Panc1 (cell line): ENCODE data around the gene NOL11. TPM values are rescaled to one million over a fixed set of nuclear protein-coding genes. Genes with fewer than 3 reads are reported as not detected.

Experiments
- ATAC-seq: fragments of 200-7000 bp; cut with Tn5 transposase; 2 replicates; pipeline ENCODE4 v1.9.1; 2020; ENCODE audit warnings: mild to moderate bottlenecking, moderate library complexity
- BruUV-seq: library from RNA; stranded (reverse); fragments of 400-500 nt; replicated peaks from 2 replicates; lab custom pipeline; 2021; lab: Mats Ljungman, UMichigan
- CTCF ChIA-PET: fragments of 300-600 bp; sonication (Branson Sonifier 250); formaldehyde crosslinking; loops from one replicate; lab custom pipeline; 2022; ENCODE audit warnings: antibody characterized with exemption; lab: Charles Lee
- POLR2A ChIA-PET: fragments of 300-600 bp; sonication (Branson Sonifier 250); formaldehyde crosslinking; loops from one replicate; lab custom pipeline; 2022; ENCODE audit warnings: antibody characterized with exemption; lab: Charles Lee
- DNase-seq: peaks from one replicate; pipeline ENCODE4 v3.0.0-alpha.2; 2010; ENCODE audit warnings: low read depth, low spot score
- H3K27ac ChIP-seq: 2 replicates; pipeline ENCODE4 v1.5.1; 2011; ENCODE audit warnings: mild to moderate bottlenecking, low read length, inconsistent platforms
- H3K27me3 ChIP-seq: fragments of 200-500 bp; sonication (Bioruptor generic); 2 replicates; pipeline ENCODE4 v1.6.0; 2014; ENCODE audit warnings: low read length, inconsistent platforms; ENCODE audit not compliant: control insufficient read depth, insufficient read depth
- H3K36me3 ChIP-seq: fragments of 200-500 bp; sonication (Bioruptor generic); 2 replicates; pipeline ENCODE4 v1.5.1; 2014; ENCODE audit warnings: inconsistent platforms, mild to moderate bottlenecking, low read length, moderate library complexity; ENCODE audit not compliant: control insufficient read depth, insufficient read depth
- H3K4me1 ChIP-seq: 2 replicates; pipeline ENCODE4 v1.5.1; 2011; ENCODE audit warnings: inconsistent platforms, mild to moderate bottlenecking, low read length, moderate library complexity; ENCODE audit not compliant: control insufficient read depth, insufficient read depth
- H3K4me3 ChIP-seq, 2 experiments: 2 replicates each; pipeline ENCODE4 v1.5.1; 2011 to 2012; ENCODE audit warnings: low read depth in 2 of 2, low read length in 2 of 2, mild to moderate bottlenecking in 2 of 2, inconsistent platforms in 1 of 2, moderate library complexity in 1 of 2
- H3K9me3 ChIP-seq: fragments of 200-500 bp; sonication (Bioruptor generic); 2 replicates; pipeline ENCODE4 v1.5.1; 2014; ENCODE audit warnings: low read depth, mild to moderate bottlenecking, inconsistent platforms, low read length, moderate library complexity; ENCODE audit not compliant: control insufficient read depth, insufficient read depth
- CTCF ChIP-seq: fragments of 450-650 bp; IDR thresholded peaks from 2 replicates; pipeline ENCODE4 v1.5.1; 2017; ENCODE audit warnings: mild to moderate bottlenecking
- POLR2AphosphoS5 ChIP-seq: IDR thresholded peaks from 2 replicates; pipeline ENCODE4 v1.6.1; 2012; ENCODE audit warnings: mild to moderate bottlenecking, low read depth, low read length, moderate library complexity
- REST ChIP-seq, 2 experiments: IDR thresholded peaks; 2 replicates each; pipeline ENCODE4 v1.6.1; 2011 to 2012; ENCODE audit warnings: low read depth in 2 of 2, control low read depth in 1 of 2, low read length in 1 of 2, mild to moderate bottlenecking in 1 of 2, moderate library complexity in 1 of 2; ENCODE audit not compliant: insufficient read depth in 1 of 2
- SIN3A ChIP-seq: IDR thresholded peaks from 2 replicates; pipeline ENCODE4 v1.6.1; 2012; ENCODE audit warnings: low read depth, mild to moderate bottlenecking, low read length, moderate library complexity, borderline replicate concordance; ENCODE audit not compliant: insufficient read depth
- TCF7L2 ChIP-seq: IDR thresholded peaks from 2 replicates; pipeline ENCODE4 v1.6.1; 2011; ENCODE audit warnings: mild to moderate bottlenecking, low read depth, low read length, inconsistent platforms
- in situ Hi-C: cut with HindIII; loops from 2 replicates; pipeline ENCODE4 v1.10.0; 2016; ENCODE audit warnings: low sequenced_read_pairs, low pct_unique_long_range_greater_than_20kb
- intact Hi-C: fragments of 100-400 bp; cut with micrococcal nuclease; formaldehyde crosslinking; loops from one replicate; pipeline ENCODE4 v1.10.0; 2022; ENCODE audit not compliant: unreplicated experiment
- total RNA-seq: library from RNA; stranded (reverse); gene quantifications from one replicate; pipeline ENCODE4 v1.2.1, GENCODE V29; 2021; ENCODE audit not compliant: unreplicated experiment

NOL11 gene
- total RNA-seq, 1 experiment from 2014 or later, result 41.0 TPM

- Histone ChIP-seq H3K4me1 (no peaks in the 10 kb centered on the region), H3K4me3 (no peak overlapping the region), H3K36me3 (no peaks in the 10 kb centered on the region), H3K27me3 (no peaks in the 10 kb centered on the region), H3K9me3 (no peaks in the 10 kb centered on the region), H3K27ac (no peak overlapping the region)
- DNase-seq (no peak), ATAC-seq (no peak)
- in situ Hi-C loops, result no loop called here
- CTCF ChIA-PET, result no interaction called here
- no TSS peak for BruUV-seq
- intact Hi-C loops, result no loop called here
- TF ChIP-seq TCF7L2 (no peak), CTCF (no peak), SIN3A (no peak), POLR2AphosphoS5 (no peak)
- POLR2A ChIA-PET, result no interaction called here
Measured at GRCh38 chr17:67769231-67769630, 51.5 kb downstream of the NOL11 start.

GRCh38 chr17:67770539-67770938, 52.8 kb downstream of the NOL11 start:
- H3K27ac ChIP-seq, result no peak overlapping the region
- H3K9me3 ChIP-seq, result no peaks in the 10 kb centered on the region

GRCh38 chr17:67772679-67773078, 54.9 kb downstream of the NOL11 start:
- Histone ChIP-seq H3K4me3 (no peak overlapping the region), H3K27me3 (no peaks in the 10 kb centered on the region), H3K36me3 (no peaks in the 10 kb centered on the region), H3K4me1 (no peaks in the 10 kb centered on the region), H3K9me3 (no peaks in the 10 kb centered on the region), H3K27ac (no peak overlapping the region)
- POLR2A ChIA-PET, result no interaction called here
- no TSS peak for BruUV-seq
- no peak for ATAC-seq
- TF ChIP-seq TCF7L2, result no peak
- TF ChIP-seq POLR2AphosphoS5, result no peak
- TF ChIP-seq CTCF, result no peak
- TF ChIP-seq REST (IDR thresholded peaks at IDR 0.05; ENCODE audit: insufficient read depth in 1 of 2, low read depth in 2 of 2, low read length in 1 of 2), result no peak
- no peak for TF ChIP-seq SIN3A
- in situ Hi-C loops, result no loop called here
- DNase-seq, result no peak
- intact Hi-C loops, result no loop called here
- CTCF ChIA-PET, result no interaction called here

More at GRCh38 chr17:67770539-67770938, 52.8 kb downstream of the NOL11 start:
- in situ Hi-C loops, result no loop called here
- H3K4me1 ChIP-seq, result no peaks in the 10 kb centered on the region
- H3K36me3 ChIP-seq, result no peaks in the 10 kb centered on the region
- ChIA-PET POLR2A (no interaction called here), CTCF (no interaction called here)
- no peak overlapping the region for H3K4me3 ChIP-seq
- DNase-seq (no peak), ATAC-seq (no peak)
- intact Hi-C loops, result no loop called here
- no peaks in the 10 kb centered on the region for H3K27me3 ChIP-seq
- no TSS peak for BruUV-seq
- no peak for TF ChIP-seq TCF7L2
